HepG2 (cell line): ENCODE measurements around the gene IMPDH1. TPM values are rescaled to one million over a fixed set of nuclear protein-coding genes. Genes with fewer than 3 reads are reported as not detected.

Source experiments
- ARID5B ChIP-seq: IDR thresholded peaks from 2 replicates; pipeline ENCODE4 v1.4.0; 2020; ENCODE audit warnings: mild to moderate bottlenecking, missing genetic modification reagents
- JUN ChIP-seq: sonication (generic); formaldehyde crosslinking; IDR thresholded peaks from 2 replicates; pipeline ENCODE4 v1.4.0; 2020; ENCODE audit warnings: mild to moderate bottlenecking, missing genetic modification reagents
- MIER2 ChIP-seq: IDR thresholded peaks from 2 replicates; pipeline ENCODE4 v1.6.1; 2016; ENCODE audit warnings: missing biosample characterization, missing genetic modification reagents
- PPARG ChIP-seq: conservative IDR thresholded peaks from 2 replicates; pipeline ENCODE4 v1.6.1; 2016; ENCODE audit warnings: missing biosample characterization, missing genetic modification reagents
- TRIM24 ChIP-seq: sonication (generic); formaldehyde crosslinking; IDR thresholded peaks from 2 replicates; pipeline ENCODE4 v1.8.0; 2022; ENCODE audit warnings: mild to moderate bottlenecking, missing genetic modification reagents
- ZEB1 ChIP-seq: IDR thresholded peaks from 2 replicates; pipeline ENCODE4 v1.6.1; 2012; ENCODE audit warnings: mild to moderate bottlenecking, low read depth, inconsistent platforms; ENCODE audit not compliant: insufficient replicate concordance
- ZNF275 ChIP-seq: sonication (generic); formaldehyde crosslinking; IDR thresholded peaks from 2 replicates; pipeline ENCODE4 v1.8.0; 2022; ENCODE audit warnings: missing genetic modification reagents, mild to moderate bottlenecking, inconsistent platforms, borderline replicate concordance
- ZNF276 ChIP-seq: sonication (generic); formaldehyde crosslinking; IDR thresholded peaks from 2 replicates; pipeline ENCODE4 v1.4.0; 2020; ENCODE audit warnings: mild to moderate bottlenecking, low read depth, missing genetic modification reagents
- ZNF441 ChIP-seq: sonication (generic); formaldehyde crosslinking; IDR thresholded peaks from 2 replicates; pipeline ENCODE4 v1.7.0; 2021; ENCODE audit warnings: missing genetic modification reagents, borderline replicate concordance
- ZNF510 ChIP-seq: sonication (generic); formaldehyde crosslinking; IDR thresholded peaks from 2 replicates; pipeline ENCODE4 v1.4.0; 2020; ENCODE audit warnings: low read depth, mild to moderate bottlenecking, missing genetic modification reagents
- ZNF530 ChIP-seq: sonication (generic); formaldehyde crosslinking; IDR thresholded peaks from 2 replicates; pipeline ENCODE4 v1.5.0; 2020; ENCODE audit warnings: low read depth, mild to moderate bottlenecking, missing genetic modification reagents
- ZNF639 ChIP-seq: conservative IDR thresholded peaks from 2 replicates; pipeline ENCODE4 v1.6.1; 2018; ENCODE audit warnings: missing genetic modification reagents
- ZNF776 ChIP-seq: sonication (generic); formaldehyde crosslinking; IDR thresholded peaks from 2 replicates; pipeline ENCODE4 v1.4.0; 2020; ENCODE audit warnings: mild to moderate bottlenecking, missing genetic modification reagents
- polyA plus RNA-seq, 8 experiments: library from polyadenylated mRNA; depleted of rRNA in 3 of 8; stranded (reverse) in 7 of 8; unstranded in 1 of 8; fragments of >200 nt; fragmentation: Illumina TruSeq in 4 of 8; extraction: Trizol in 4 of 8; gene quantifications; 2 replicates each; pipeline versions ENCODE4 v1.2.1 to v1.2.3, GENCODE V29; 2011 to 2016; ENCODE audit warnings: low read depth in 4 of 8, missing spikeins in 1 of 8, mixed read lengths in 1 of 8; ENCODE audit not compliant: insufficient read depth in 1 of 8
- total RNA-seq, 5 experiments: library from RNA; depleted of rRNA; stranded (reverse); fragments of >200 nt; fragmentation: Illumina TruSeq; extraction: Trizol; gene quantifications; 2 replicates each; pipeline ENCODE4 v1.2.3, GENCODE V29; 2016; ENCODE audit warnings: low read depth in 1 of 5
- TF ChIP-seq, protein P1 (sequence below): sonication (generic); formaldehyde crosslinking; IDR thresholded peaks from 2 replicates; pipeline ENCODE4 v1.4.0; 2020; ENCODE audit warnings: missing genetic modification reagents
- TF ChIP-seq, protein P2 (sequence below): sonication (generic); formaldehyde crosslinking; IDR thresholded peaks from 2 replicates; pipeline ENCODE4 v1.4.0; 2020; ENCODE audit warnings: missing genetic modification reagents, borderline replicate concordance

The IMPDH1 gene
- total and polyA plus RNA-seq, 2 of the 13 experiments (the other 11 are each of a cell fraction or from before 2014, with no cell fraction given): 22.8 to 34.0 TPM

- no peak for TF ChIP-seq ZNF639 (CRISPR knock-in tag)
- TF ChIP-seq ZNF510: peak; percentile 64; the same call in 1 of the 2 replicates
- TF ChIP-seq, protein P1, sequence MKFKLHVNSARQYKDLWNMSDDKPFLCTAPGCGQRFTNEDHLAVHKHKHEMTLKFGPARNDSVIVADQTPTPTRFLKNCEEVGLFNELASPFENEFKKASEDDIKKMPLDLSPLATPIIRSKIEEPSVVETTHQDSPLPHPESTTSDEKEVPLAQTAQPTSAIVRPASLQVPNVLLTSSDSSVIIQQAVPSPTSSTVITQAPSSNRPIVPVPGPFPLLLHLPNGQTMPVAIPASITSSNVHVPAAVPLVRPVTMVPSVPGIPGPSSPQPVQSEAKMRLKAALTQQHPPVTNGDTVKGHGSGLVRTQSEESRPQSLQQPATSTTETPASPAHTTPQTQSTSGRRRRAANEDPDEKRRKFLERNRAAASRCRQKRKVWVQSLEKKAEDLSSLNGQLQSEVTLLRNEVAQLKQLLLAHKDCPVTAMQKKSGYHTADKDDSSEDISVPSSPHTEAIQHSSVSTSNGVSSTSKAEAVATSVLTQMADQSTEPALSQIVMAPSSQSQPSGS (CRISPR knock-in tag): peak; percentile 17; the same call in 1 of the 2 replicates
- TF ChIP-seq ARID5B (CRISPR knock-in tag): peak; percentile 76
- TF ChIP-seq ZNF276 (CRISPR knock-in tag): peak; percentile 47; the same call in 1 of the 2 replicates
- TF ChIP-seq, protein P2, sequence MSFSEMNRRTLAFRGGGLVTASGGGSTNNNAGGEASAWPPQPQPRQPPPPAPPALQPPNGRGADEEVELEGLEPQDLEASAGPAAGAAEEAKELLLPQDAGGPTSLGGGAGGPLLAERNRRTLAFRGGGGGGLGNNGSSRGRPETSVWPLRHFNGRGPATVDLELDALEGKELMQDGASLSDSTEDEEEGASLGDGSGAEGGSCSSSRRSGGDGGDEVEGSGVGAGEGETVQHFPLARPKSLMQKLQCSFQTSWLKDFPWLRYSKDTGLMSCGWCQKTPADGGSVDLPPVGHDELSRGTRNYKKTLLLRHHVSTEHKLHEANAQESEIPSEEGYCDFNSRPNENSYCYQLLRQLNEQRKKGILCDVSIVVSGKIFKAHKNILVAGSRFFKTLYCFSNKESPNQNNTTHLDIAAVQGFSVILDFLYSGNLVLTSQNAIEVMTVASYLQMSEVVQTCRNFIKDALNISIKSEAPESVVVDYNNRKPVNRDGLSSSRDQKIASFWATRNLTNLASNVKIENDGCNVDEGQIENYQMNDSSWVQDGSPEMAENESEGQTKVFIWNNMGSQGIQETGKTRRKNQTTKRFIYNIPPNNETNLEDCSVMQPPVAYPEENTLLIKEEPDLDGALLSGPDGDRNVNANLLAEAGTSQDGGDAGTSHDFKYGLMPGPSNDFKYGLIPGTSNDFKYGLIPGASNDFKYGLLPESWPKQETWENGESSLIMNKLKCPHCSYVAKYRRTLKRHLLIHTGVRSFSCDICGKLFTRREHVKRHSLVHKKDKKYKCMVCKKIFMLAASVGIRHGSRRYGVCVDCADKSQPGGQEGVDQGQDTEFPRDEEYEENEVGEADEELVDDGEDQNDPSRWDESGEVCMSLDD (CRISPR knock-in tag): 0 out of 2 replicates have a peak, but pooled peaks have one; percentile 3
- TF ChIP-seq ZNF530 (CRISPR knock-in tag): no peak; the same call in 1 of the 2 replicates
- TF ChIP-seq MIER2: no peak
- TF ChIP-seq ZEB1: no peak
- TF ChIP-seq TRIM24 (CRISPR knock-in tag): no peak
- peak; percentile 83; the same call in 1 of the 2 replicates for TF ChIP-seq ZNF776 (CRISPR knock-in tag)
- no peak for TF ChIP-seq JUN (CRISPR knock-in tag)
- TF ChIP-seq ZNF441 (CRISPR knock-in tag): peak; percentile 23; the same call in 1 of the 2 replicates
- peak; percentile 69; the same call in 1 of the 2 replicates for TF ChIP-seq PPARG (CRISPR knock-in tag)
- TF ChIP-seq ZNF275 (CRISPR knock-in tag): no peak
Observed at GRCh38 chr7:128455543-128456254, 45.9 kb upstream of the IMPDH1 start, which contains the start of gene HILPDA (continued).
